SK-MEL-5 (cell line): ENCODE measurements around the gene HNRNPF. TPM values are rescaled to one million over a fixed set of nuclear protein-coding genes. Genes with fewer than 3 reads are reported as not detected.
"Not testable (repeated sequence)": the region's sequence is repeated elsewhere in the genome, so short reads cannot be mapped to it uniquely, and the experiment has no call there.

ENCODE experiments used
- DNase-seq: peaks from one replicate; pipeline ENCODE4 v3.0.0-alpha.2; 2016; ENCODE audit warnings: low read depth, low spot score
- in situ Hi-C: cut with HindIII; loops from 2 replicates; pipeline ENCODE4 v1.10.0; 2016; ENCODE audit warnings: low sequenced_read_pairs, high pct_unique_total_duplicates, low pct_unique_long_range_greater_than_20kb
- polyA plus RNA-seq, 2 experiments: library from polyadenylated mRNA; depleted of rRNA; stranded (reverse); fragments of >200 nt; gene quantifications; 2 replicates each; pipeline ENCODE4 v1.2.3, GENCODE V29; 2015
- total RNA-seq: library from RNA; depleted of rRNA; stranded (reverse); fragments of >200 nt; shearing (Covaris generic); gene quantifications from 2 replicates; pipeline ENCODE4 v1.2.3, GENCODE V29; 2014; rRNA removed

HNRNPF gene
- total RNA-seq: 265 and 297 TPM in 2 replicates
- polyA plus RNA-seq (2015; cell fraction: cytosol; rRNA removed): 220 and 276 TPM in 2 replicates
- polyA plus RNA-seq (2015; cell fraction: nucleus; rRNA removed): 158 and 177 TPM in 2 replicates

- in situ Hi-C loops: no loop called here
Measured at GRCh38 chr10:43408710-43409384, at the start of gene HNRNPF. Gene HNRNPF (minus strand): TSS chr10:43409186. CDS start chr10:43387884, 21,302 bp downstream.

GRCh38 chr10:43458227-43458626 is 49.2 kb upstream of the HNRNPF start:
- in situ Hi-C loops: no loop called here
- no peak for DNase-seq

More at GRCh38 chr10:43408710-43409384, at the start of gene HNRNPF:
- peak; percentile 91 for DNase-seq

GRCh38 chr10:43456561-43456960 is 47.6 kb upstream of the HNRNPF start:
- DNase-seq, in situ Hi-C loops: not testable (repeated sequence)

GRCh38 chr10:43454025-43454424 is 45.0 kb upstream of the HNRNPF start:
- DNase-seq, in situ Hi-C loops: not testable (repeated sequence)

GRCh38 chr10:43453266-43453831 is 44.4 kb upstream of the HNRNPF start:
- DNase-seq: no peak
- in situ Hi-C loops: no loop called here

GRCh38 chr10:43452356-43452914 is 43.4 kb upstream of the HNRNPF start:
- in situ Hi-C loops: no loop called here
- no peak for DNase-seq

GRCh38 chr10:43448742-43449141 is 39.8 kb upstream of the HNRNPF start:
- in situ Hi-C loops: no loop called here
- no peak for DNase-seq

- DNase-seq, in situ Hi-C loops: not testable (repeated sequence)
Measured at GRCh38 chr10:43446219-43447017, 37.4 kb upstream of the HNRNPF start.

GRCh38 chr10:43444897-43445466 is 36.0 kb upstream of the HNRNPF start:
- DNase-seq: no peak
- in situ Hi-C loops: no loop called here

- in situ Hi-C loops: no loop called here
- no peak for DNase-seq
Measured at GRCh38 chr10:43444323-43444722, 35.3 kb upstream of the HNRNPF start.

GRCh38 chr10:43440463-43441134 is 31.6 kb upstream of the HNRNPF start:
- in situ Hi-C loops: no loop called here

GRCh38 chr10:43437141-43437870 is 28.3 kb upstream of the HNRNPF start:
- in situ Hi-C loops: no loop called here
- DNase-seq: no peak

More at GRCh38 chr10:43440463-43441134, 31.6 kb upstream of the HNRNPF start:
- DNase-seq: no peak

GRCh38 chr10:43436291-43437140 is 27.5 kb upstream of the HNRNPF start, which contains the start of gene ZNF487:
Gene ZNF487 (plus strand): TSS chr10:43437111. CDS start chr10:43475814, 38,703 bp downstream.
- DNase-seq: peak; percentile 74
- in situ Hi-C loops: no loop called here

GRCh38 chr10:43430926-43431663 is 22.1 kb upstream of the HNRNPF start:
- no peak for DNase-seq
- in situ Hi-C loops: no loop called here
